ENCODE measurements around the gene CNRIP1.
A peak's percentile ranks its signal among the peaks of the same experiment; 100 is the strongest.

Gene CNRIP1

DNA sequence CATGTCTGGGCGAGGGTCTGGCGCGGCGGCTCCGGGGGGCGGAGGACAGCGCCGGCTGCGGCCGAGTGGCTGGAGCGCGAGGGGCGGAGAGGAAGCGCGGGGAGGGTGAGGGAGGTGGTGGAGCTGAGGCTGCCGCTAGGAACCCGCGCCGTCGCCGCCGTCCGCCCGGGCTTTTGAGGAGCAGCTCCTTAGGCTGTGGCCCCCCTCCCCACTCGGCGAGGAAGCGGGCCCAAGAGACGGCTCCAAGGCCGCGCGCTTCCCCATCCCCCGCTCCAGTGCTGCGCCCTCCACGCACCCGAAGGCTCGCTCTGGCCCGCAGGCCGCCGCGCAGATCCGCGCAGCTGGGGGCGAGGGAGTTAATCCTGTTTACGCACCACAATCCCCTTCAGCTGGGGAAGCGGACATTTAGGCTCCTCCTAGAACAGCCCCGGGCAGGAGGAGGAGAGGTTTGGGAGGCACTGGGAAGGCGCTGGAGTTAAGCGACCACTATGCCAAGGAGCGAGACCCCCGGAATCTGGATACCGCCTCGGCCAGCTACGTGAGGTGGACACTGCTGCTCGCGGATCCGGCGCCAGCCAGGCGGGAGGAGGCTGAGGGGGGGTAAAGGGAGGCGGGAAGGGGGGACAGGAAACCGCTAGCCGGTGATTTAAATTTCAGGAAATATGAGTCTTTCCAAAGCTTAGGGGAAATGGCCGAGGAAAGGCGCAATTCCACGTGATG lies at the start of gene CNRIP1:
Gene CNRIP1 (minus strand): TSS at position 552 of the 720 bp plus-strand sequence. CDS start 549 bp downstream, at position 3.
- Mint-ChIP-seq H3K9me3 (ENCODE audit: low read depth) (peaks cover 2% of the 10 kb centered on the region), H3K4me1 (ENCODE audit: low read depth) (peaks cover 13% of the 10 kb centered on the region), H3K36me3 (no peaks in the 10 kb centered on the region), H3K27me3 (peaks cover 29% of the 10 kb centered on the region), H3K4me3 (peak within 1 kb of the TSS; percentile 83), H3K27ac (no peak within 1 kb of the TSS)

- Mint-ChIP-seq H3K4me1 (ENCODE audit: low read depth) (peaks cover 3% of the 10 kb centered on the region), H3K36me3 (peaks cover 2% of the 10 kb centered on the region), H3K27me3 (no peaks in the 10 kb centered on the region), H3K27ac (no peak overlapping the region), H3K9me3 (ENCODE audit: low read depth) (peaks cover 4% of the 10 kb centered on the region), H3K4me3 (no peak overlapping the region)
Observed at GRCh38 chr2:68369337-68369734, 49.6 kb upstream of the CNRIP1 start.

GRCh38 chr2:68368654-68369336 lies 49.0 kb upstream of the CNRIP1 start:
- H3K27me3 Mint-ChIP-seq: no peaks in the 10 kb centered on the region
- peaks cover 2% of the 10 kb centered on the region for H3K36me3 Mint-ChIP-seq
- peaks cover 4% of the 10 kb centered on the region for H3K9me3 Mint-ChIP-seq (ENCODE audit: low read depth)
- peaks cover 3% of the 10 kb centered on the region for H3K4me1 Mint-ChIP-seq (ENCODE audit: low read depth)
- no peak overlapping the region for H3K27ac Mint-ChIP-seq
- no peak overlapping the region for H3K4me3 Mint-ChIP-seq

DNA sequence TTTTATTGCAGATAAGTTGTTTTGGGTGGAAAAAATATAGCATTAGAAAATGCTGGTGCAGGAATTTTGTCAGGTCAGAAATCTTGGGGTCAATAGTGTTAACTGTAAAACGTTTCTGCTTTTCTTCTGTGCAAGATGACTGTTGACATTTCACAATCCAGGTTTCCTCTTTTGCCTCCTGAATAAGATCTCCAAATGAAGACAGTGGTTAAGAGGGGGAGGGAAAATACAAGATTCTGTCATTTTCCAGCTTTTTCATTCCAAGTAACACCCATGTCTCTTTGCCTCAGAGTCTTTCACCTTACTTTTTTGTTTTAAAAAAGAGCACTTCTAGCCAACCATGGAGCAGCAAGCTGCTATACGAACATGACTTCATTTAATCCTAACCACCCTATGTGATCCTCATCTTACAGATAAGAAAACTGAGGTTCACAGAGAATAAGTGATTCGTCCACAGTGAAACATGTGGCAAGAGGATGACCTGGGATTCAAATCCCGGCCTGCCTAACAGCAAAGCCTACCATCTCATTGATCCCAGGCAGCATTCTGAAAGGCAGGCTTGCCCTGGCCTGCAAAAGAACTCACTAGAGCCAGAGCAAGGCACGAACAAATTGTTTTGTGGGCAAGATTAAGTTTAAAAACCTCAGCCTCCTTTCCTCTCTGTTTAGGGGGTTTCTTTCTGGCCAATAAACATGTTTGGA lies 48.4 kb upstream of the CNRIP1 start:
- H3K27ac Mint-ChIP-seq: no peak overlapping the region
- peaks cover 3% of the 10 kb centered on the region for H3K4me1 Mint-ChIP-seq (ENCODE audit: low read depth)
- no peaks in the 10 kb centered on the region for H3K27me3 Mint-ChIP-seq
- peaks cover 2% of the 10 kb centered on the region for H3K36me3 Mint-ChIP-seq
- peaks cover 4% of the 10 kb centered on the region for H3K9me3 Mint-ChIP-seq (ENCODE audit: low read depth)
- no peak overlapping the region for H3K4me3 Mint-ChIP-seq

DNA sequence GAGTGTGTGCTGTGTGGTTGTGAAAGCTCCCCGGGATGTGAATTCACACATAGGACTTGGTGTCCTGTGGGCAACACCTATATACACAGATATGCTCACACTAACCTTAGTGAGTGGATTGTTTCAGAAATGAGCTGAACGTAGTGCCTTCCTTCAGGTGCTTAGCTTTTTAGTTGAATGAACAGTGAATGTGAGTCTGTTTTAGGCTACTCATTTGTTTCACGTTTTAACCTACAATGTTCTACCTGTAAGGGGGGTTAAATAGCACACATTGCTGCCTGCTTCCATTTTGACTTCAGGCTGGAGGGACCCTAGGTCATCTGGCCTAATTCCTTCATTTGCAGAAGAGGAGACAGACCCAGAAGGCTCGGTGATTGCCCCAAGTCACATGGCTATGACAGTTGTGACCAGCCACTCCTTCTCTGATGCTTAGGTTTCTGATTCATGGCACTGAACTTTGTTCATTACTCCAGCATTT lies 46.4 kb upstream of the CNRIP1 start:
- Mint-ChIP-seq H3K36me3 (peaks cover 2% of the 10 kb centered on the region), H3K27ac (no peak overlapping the region), H3K27me3 (no peaks in the 10 kb centered on the region), H3K9me3 (ENCODE audit: low read depth) (peaks cover 4% of the 10 kb centered on the region), H3K4me1 (ENCODE audit: low read depth) (peaks cover 7% of the 10 kb centered on the region), H3K4me3 (no peak overlapping the region)

DNA sequence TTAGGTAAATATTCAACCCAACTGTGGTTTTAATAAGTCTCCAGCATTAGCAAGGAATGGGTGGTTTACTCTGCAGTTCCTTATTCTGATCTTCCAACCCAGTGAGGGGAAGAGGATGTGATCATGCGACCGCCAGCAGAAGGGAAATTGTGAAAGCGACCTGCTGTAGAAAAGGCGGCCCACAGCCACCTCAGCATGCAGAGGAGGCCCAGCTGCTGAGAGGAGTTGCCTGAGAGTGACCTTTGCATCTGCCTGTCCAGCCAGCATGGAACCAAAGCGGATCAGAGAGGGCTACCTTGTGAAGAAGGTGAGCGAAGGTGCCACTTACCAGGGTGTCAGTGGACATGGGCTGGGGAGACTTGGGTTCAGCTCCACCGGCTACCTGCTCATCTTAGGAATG lies 45.3 kb upstream of the CNRIP1 start, which contains the start of gene PLEK:
Gene PLEK (plus strand): TSS at position 196 of the 400 bp plus-strand sequence. CDS start 70 bp downstream, at position 266.
- Mint-ChIP-seq H3K9me3 (ENCODE audit: low read depth) (peaks cover 4% of the 10 kb centered on the region), H3K36me3 (peaks cover 2% of the 10 kb centered on the region), H3K27me3 (no peaks in the 10 kb centered on the region), H3K4me3 (no peak within 1 kb of the TSS), H3K27ac (peak within 1 kb of the TSS; percentile 46), H3K4me1 (ENCODE audit: low read depth) (peaks cover 7% of the 10 kb centered on the region)

DNA sequence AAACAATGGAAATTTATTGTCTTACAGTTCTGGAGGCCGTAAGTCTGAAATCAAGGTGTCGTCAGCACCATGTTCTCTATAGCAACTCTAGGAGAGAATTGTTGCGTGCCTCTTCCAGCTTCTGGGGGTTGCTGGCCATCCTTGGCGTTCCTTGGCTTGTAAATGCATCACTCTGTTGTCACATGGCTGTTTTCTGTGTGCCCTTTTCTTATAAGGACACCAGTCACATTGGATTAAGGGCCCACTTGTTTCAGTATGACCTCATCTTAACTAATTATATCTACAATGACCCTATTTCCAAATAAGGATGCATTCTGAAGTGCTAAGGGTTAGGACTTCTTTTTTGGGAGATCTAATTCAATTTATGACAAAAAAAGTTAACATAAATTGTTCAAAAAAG lies 44.0 kb upstream of the CNRIP1 start:
- H3K36me3 Mint-ChIP-seq: peaks cover 2% of the 10 kb centered on the region
- H3K27me3 Mint-ChIP-seq: no peaks in the 10 kb centered on the region
- H3K4me1 Mint-ChIP-seq (ENCODE audit: low read depth): peaks cover 7% of the 10 kb centered on the region
- no peaks in the 10 kb centered on the region for H3K9me3 Mint-ChIP-seq (ENCODE audit: low read depth)
- H3K4me3 Mint-ChIP-seq: no peak overlapping the region
- no peak overlapping the region for H3K27ac Mint-ChIP-seq

GRCh38 chr2:68362749-68363148 lies 43.0 kb upstream of the CNRIP1 start:
- Mint-ChIP-seq H3K9me3 (ENCODE audit: low read depth) (no peaks in the 10 kb centered on the region), H3K4me1 (ENCODE audit: low read depth) (peaks cover 7% of the 10 kb centered on the region), H3K4me3 (no peak overlapping the region), H3K27me3 (no peaks in the 10 kb centered on the region), H3K27ac (peak overlapping the region; percentile 13), H3K36me3 (no peaks in the 10 kb centered on the region)

DNA sequence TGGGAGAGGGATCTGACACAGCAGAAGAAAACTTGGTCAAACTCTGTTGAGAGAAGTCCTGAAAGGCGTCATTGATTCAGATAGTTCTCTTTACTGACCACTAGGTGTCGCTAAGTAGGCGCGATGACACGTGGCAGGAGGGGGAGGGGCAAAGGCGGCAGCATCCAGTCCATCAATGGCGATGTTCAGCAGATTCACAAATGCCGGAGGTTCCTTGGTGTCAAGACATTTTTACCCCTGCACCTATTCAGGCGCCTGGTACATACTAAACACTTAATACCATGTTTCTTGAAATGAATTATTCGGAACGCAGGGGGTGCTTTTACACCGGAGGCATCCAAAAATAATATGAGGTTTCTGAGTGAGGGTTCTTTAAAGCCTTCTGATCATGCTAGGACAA lies 42.3 kb upstream of the CNRIP1 start:
- peak overlapping the region; percentile 59 for H3K27ac Mint-ChIP-seq
- H3K9me3 Mint-ChIP-seq (ENCODE audit: low read depth): no peaks in the 10 kb centered on the region
- peak overlapping the region; percentile 70 for H3K4me3 Mint-ChIP-seq
- H3K4me1 Mint-ChIP-seq (ENCODE audit: low read depth): peaks cover 7% of the 10 kb centered on the region
- H3K36me3 Mint-ChIP-seq: no peaks in the 10 kb centered on the region
- H3K27me3 Mint-ChIP-seq: no peaks in the 10 kb centered on the region

DNA sequence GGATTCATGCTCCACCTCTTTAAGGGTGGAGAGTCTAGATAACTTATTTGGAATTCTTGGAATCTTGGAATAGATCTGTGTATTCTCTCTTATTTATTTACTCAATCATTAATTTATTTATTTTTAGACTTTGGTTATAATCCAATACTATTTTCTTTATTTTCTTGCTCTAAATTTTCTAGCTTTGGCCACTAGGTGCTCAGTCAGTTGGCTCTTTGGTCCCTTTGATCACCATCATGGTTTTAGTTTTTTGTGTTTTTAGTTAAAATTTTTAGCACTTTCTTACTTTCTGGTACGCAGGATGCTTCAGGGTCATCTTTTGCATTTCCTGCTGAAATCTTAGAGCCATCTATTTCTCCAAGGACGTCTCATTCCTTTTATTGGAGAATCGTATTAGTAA lies 40.1 kb upstream of the CNRIP1 start:
- H3K36me3 Mint-ChIP-seq: no peaks in the 10 kb centered on the region
- H3K9me3 Mint-ChIP-seq (ENCODE audit: low read depth): no peaks in the 10 kb centered on the region
- peaks cover 7% of the 10 kb centered on the region for H3K4me1 Mint-ChIP-seq (ENCODE audit: low read depth)
- H3K27ac Mint-ChIP-seq: no peak overlapping the region
- H3K4me3 Mint-ChIP-seq: no peak overlapping the region
- H3K27me3 Mint-ChIP-seq: no peaks in the 10 kb centered on the region

- Mint-ChIP-seq H3K27me3 (no peaks in the 10 kb centered on the region), H3K4me3 (no peak overlapping the region), H3K36me3 (no peaks in the 10 kb centered on the region), H3K9me3 (ENCODE audit: low read depth) (no peaks in the 10 kb centered on the region), H3K4me1 (ENCODE audit: low read depth) (peaks cover 7% of the 10 kb centered on the region), H3K27ac (no peak overlapping the region)
Observed at GRCh38 chr2:68357605-68358337, 38.0 kb upstream of the CNRIP1 start.

- Mint-ChIP-seq H3K27me3 (no peaks in the 10 kb centered on the region), H3K4me3 (no peak overlapping the region), H3K4me1 (ENCODE audit: low read depth) (no peaks in the 10 kb centered on the region), H3K27ac (no peak overlapping the region), H3K36me3 (no peaks in the 10 kb centered on the region), H3K9me3 (ENCODE audit: low read depth) (no peaks in the 10 kb centered on the region)
Observed at GRCh38 chr2:68356599-68357239, 37.0 kb upstream of the CNRIP1 start.

DNA sequence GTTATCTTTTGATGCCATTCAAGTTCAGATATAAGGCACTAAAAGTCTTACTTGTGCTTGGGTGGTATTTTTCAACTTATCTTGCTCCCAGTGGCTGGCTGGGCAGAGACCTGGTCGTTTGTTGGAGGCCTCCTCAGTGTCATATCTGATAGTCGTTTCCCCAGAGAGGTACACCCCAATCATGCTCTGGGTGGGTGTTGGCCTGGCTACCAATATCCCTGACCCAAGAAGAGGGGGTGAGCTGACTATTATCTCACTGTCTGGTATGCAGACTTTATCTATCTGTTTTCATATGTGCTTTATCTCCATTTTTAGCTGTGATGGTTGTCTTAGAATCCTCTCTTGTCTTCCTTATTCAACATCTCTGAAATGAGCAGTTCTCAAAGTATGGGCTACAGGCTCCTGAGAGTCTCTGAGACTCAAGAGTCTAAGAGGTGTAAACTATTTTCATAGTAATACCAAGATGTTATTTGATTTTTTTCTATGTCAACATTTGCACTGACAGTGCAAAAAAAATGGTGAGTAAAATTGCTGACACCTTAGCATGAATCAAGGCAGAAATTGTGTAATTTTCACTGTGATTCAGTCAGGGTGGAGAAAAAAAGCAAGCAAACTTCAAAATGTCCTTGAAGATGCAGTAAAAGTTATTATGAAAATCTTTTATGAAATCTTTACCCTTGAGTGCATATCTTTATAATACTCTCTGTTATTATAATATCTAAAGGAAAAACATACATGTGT lies 33.1 kb upstream of the CNRIP1 start:
- Mint-ChIP-seq H3K27me3 (peaks cover 5% of the 10 kb centered on the region), H3K4me1 (ENCODE audit: low read depth) (no peaks in the 10 kb centered on the region), H3K36me3 (no peaks in the 10 kb centered on the region), H3K9me3 (ENCODE audit: low read depth) (no peaks in the 10 kb centered on the region), H3K4me3 (no peak overlapping the region), H3K27ac (no peak overlapping the region)

DNA sequence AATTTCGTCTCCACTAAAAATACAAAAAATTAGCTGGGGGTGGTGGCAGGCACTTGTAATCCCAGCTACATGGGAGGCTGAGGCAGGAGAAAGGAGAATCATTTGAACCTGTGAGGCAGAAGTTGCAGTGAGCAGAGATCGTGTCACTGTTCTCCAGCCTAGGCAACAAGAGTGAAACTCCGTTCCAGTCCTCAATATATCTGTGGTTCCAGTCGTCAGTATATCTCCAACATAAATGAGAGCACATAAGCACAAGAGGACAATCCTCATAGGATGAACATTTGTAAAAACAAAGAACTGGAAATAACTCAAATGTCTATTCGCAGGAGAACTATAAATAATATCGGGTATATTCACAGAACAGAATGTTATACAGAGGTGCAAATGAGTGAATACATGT lies 32.2 kb upstream of the CNRIP1 start:
- H3K36me3 Mint-ChIP-seq: no peaks in the 10 kb centered on the region
- H3K27ac Mint-ChIP-seq: no peak overlapping the region
- H3K4me3 Mint-ChIP-seq: no peak overlapping the region
- peaks cover 5% of the 10 kb centered on the region for H3K27me3 Mint-ChIP-seq
- no peaks in the 10 kb centered on the region for H3K4me1 Mint-ChIP-seq (ENCODE audit: low read depth)
- no peaks in the 10 kb centered on the region for H3K9me3 Mint-ChIP-seq (ENCODE audit: low read depth)

Data from activated naive CD8-positive, alpha-beta T cell (primary cell).